ENCODE data around the gene NETO2.

- TF ChIP-seq CTCF (IDR thresholded peaks at IDR 0.05; ENCODE audit: low read depth, low read length, missing input control) (no peak), JUND (IDR thresholded peaks at IDR 0.05) (no peak), TAF1 (conservative IDR thresholded peaks at IDR 0.05) (no peak), GABPA (IDR thresholded peaks at IDR 0.05 in 1 of 2, conservative IDR thresholded peaks at IDR 0.05 in 1 of 2) (no peak), RAD21 (IDR thresholded peaks at IDR 0.05) (no peak), SP1 (IDR thresholded peaks at IDR 0.05) (no peak), RXRA (IDR thresholded peaks at IDR 0.05) (no peak), ZBTB33 (IDR thresholded peaks at IDR 0.05) (no peak)
- TF ChIP-seq, protein P1, sequence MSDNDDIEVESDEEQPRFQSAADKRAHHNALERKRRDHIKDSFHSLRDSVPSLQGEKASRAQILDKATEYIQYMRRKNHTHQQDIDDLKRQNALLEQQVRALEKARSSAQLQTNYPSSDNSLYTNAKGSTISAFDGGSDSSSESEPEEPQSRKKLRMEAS (IDR thresholded peaks at IDR 0.05), result no peak
Measured at GRCh38 chr16:47061204-47061603, 82.5 kb downstream of the NETO2 start.
